Neural progenitor cell (in vitro differentiated cells): ENCODE measurements around the gene FRMD5. TPM values are rescaled to one million over a fixed set of nuclear protein-coding genes. Genes with fewer than 3 reads are reported as not detected.

Experiments
- DNase-seq: peaks from one replicate; pipeline ENCODE4 v3.0.0-alpha.2; 2016; ENCODE audit warnings: low spot score
- H2AFZ ChIP-seq: fragments of 200-600 bp; sonication (generic); replicated peaks from 2 replicates; pipeline ENCODE4 v1.6.1; 2016; ENCODE audit warnings: antibody characterized with exemption
- H3F3A ChIP-seq: fragments of 200-600 bp; sonication (generic); 2 replicates; pipeline ENCODE4 v1.6.1; 2016; ENCODE audit warnings: antibody characterized with exemption, low read depth
- H3K27ac ChIP-seq: fragments of 200-600 bp; sonication (generic); 2 replicates; pipeline ENCODE4 v1.5.1; 2016; ENCODE audit warnings: mild to moderate bottlenecking
- H3K27me3 ChIP-seq: fragments of 200-600 bp; sonication (generic); 2 replicates; pipeline ENCODE4 v1.6.1; 2016; ENCODE audit warnings: mild to moderate bottlenecking, moderate library complexity
- H3K36me3 ChIP-seq: fragments of 200-600 bp; sonication (generic); 2 replicates; pipeline ENCODE4 v1.5.1; 2016
- H3K4me1 ChIP-seq: fragments of 200-600 bp; sonication (generic); 2 replicates; pipeline ENCODE4 v1.6.1; 2016; ENCODE audit warnings: mixed run types
- H3K4me2 ChIP-seq: fragments of 200-600 bp; sonication (generic); 2 replicates; pipeline ENCODE4 v1.6.1; 2016
- H3K4me3 ChIP-seq: fragments of 200-600 bp; sonication (generic); 2 replicates; pipeline ENCODE4 v1.5.1; 2016
- H3K79me2 ChIP-seq: fragments of 200-600 bp; sonication (generic); 2 replicates; pipeline ENCODE4 v1.6.1; 2016; ENCODE audit warnings: low read depth
- H3K9ac ChIP-seq: fragments of 200-600 bp; sonication (generic); 2 replicates; pipeline ENCODE4 v1.6.1; 2016
- H3K9me3 ChIP-seq: fragments of 200-600 bp; sonication (generic); 2 replicates; pipeline ENCODE4 v1.5.1; 2016; ENCODE audit warnings: low read depth
- H4K20me1 ChIP-seq: fragments of 200-600 bp; sonication (generic); 2 replicates; pipeline ENCODE4 v1.6.1; 2016; ENCODE audit warnings: low read depth
- H3K27ac Mint-ChIP-seq: 3 replicates; pipeline ENCODE4 v1.8.0; 2021; ENCODE audit warnings: mixed read lengths
- H3K27me3 Mint-ChIP-seq: 2 replicates; pipeline ENCODE4 v1.8.0; 2022; ENCODE audit warnings: low read depth, mild to moderate bottlenecking, inconsistent platforms, moderate library complexity, mixed read lengths; ENCODE audit not compliant: insufficient read depth
- H3K36me3 Mint-ChIP-seq: 3 replicates; pipeline ENCODE4 v1.8.0; 2021; ENCODE audit warnings: mixed read lengths
- H3K4me1 Mint-ChIP-seq: 3 replicates; pipeline ENCODE4 v1.8.0; 2021; ENCODE audit warnings: mixed read lengths
- H3K4me3 Mint-ChIP-seq: 3 replicates; pipeline ENCODE4 v1.8.0; 2021; ENCODE audit warnings: mild to moderate bottlenecking, moderate library complexity, mixed read lengths
- H3K9me3 Mint-ChIP-seq: 3 replicates; pipeline ENCODE4 v1.8.0; 2020; ENCODE audit warnings: mixed read lengths
- CTCF ChIP-seq: fragments of 200-600 bp; sonication (generic); IDR thresholded peaks from 2 replicates; pipeline ENCODE4 v1.5.1; 2017; ENCODE audit warnings: antibody characterized with exemption, mild to moderate bottlenecking
- EZH2 ChIP-seq: fragments of 200-600 bp; sonication (generic); IDR thresholded peaks from 2 replicates; pipeline ENCODE4 v1.6.1; 2017; ENCODE audit warnings: antibody characterized with exemption, mild to moderate bottlenecking, moderate library complexity
- EZH2phosphoT487 ChIP-seq: fragments of 200-600 bp; sonication (generic); IDR thresholded peaks from 2 replicates; pipeline ENCODE4 v1.6.1; 2017; ENCODE audit warnings: antibody characterized with exemption
- total RNA-seq: library from RNA; depleted of rRNA; stranded (reverse); fragments of >200 nt; gene quantifications from 2 replicates; pipeline ENCODE4 v1.2.3, GENCODE V29; 2015; ENCODE audit warnings: low replicate concordance

Gene FRMD5
- total RNA-seq, 1 donor from 2014 or later = 10.1 TPM

- Mint-ChIP-seq H3K27ac (no peak overlapping the region), H3K27me3 (peaks cover 2% of the 10 kb centered on the region), H3K9me3 (no peaks in the 10 kb centered on the region), H3K4me3 (no peak overlapping the region), H3K4me1 (peaks cover 4% of the 10 kb centered on the region), H3K36me3 (no peaks in the 10 kb centered on the region)
- no peaks in the 10 kb centered on the region for H4K20me1 ChIP-seq
- no peak overlapping the region for H3K27ac ChIP-seq
- H3K4me1 ChIP-seq = no peaks in the 10 kb centered on the region
- H3K27me3 ChIP-seq = no peaks in the 10 kb centered on the region
- no peaks in the 10 kb centered on the region for H3K79me2 ChIP-seq
- H3K4me3 ChIP-seq = no peak overlapping the region
- H2AFZ ChIP-seq = no peak overlapping the region
- peaks cover 4% of the 10 kb centered on the region for H3K9me3 ChIP-seq
- TF ChIP-seq CTCF (no peak), EZH2 (no peak), EZH2phosphoT487 (no peak)
- DNase-seq = no peak
- no peaks in the 10 kb centered on the region for H3K36me3 ChIP-seq
- H3F3A ChIP-seq = no peaks in the 10 kb centered on the region
- H3K9ac ChIP-seq = no peak overlapping the region
- H3K4me2 ChIP-seq = no peak overlapping the region
Measured at GRCh38 chr15:44153352-44153751, 41.7 kb downstream of the FRMD5 start.

- no peak overlapping the region for H3K9ac ChIP-seq
- H3K4me2 ChIP-seq = no peak overlapping the region
- H3K36me3 Mint-ChIP-seq = no peaks in the 10 kb centered on the region
- no peaks in the 10 kb centered on the region for H3K4me1 Mint-ChIP-seq
- DNase-seq = no peak
- H3K27me3 ChIP-seq = no peaks in the 10 kb centered on the region
- no peaks in the 10 kb centered on the region for H3F3A ChIP-seq
- H3K27me3 Mint-ChIP-seq = peaks cover 4% of the 10 kb centered on the region
- TF ChIP-seq EZH2phosphoT487 (no peak), CTCF (no peak), EZH2 (no peak)
- no peaks in the 10 kb centered on the region for H3K4me1 ChIP-seq
- H4K20me1 ChIP-seq = no peaks in the 10 kb centered on the region
- H3K4me3 Mint-ChIP-seq = no peak overlapping the region
- peaks cover 4% of the 10 kb centered on the region for H3K9me3 ChIP-seq
- H3K27ac Mint-ChIP-seq = no peak overlapping the region
- no peaks in the 10 kb centered on the region for H3K79me2 ChIP-seq
- no peak overlapping the region for H3K27ac ChIP-seq
- H2AFZ ChIP-seq = no peak overlapping the region
- no peaks in the 10 kb centered on the region for H3K9me3 Mint-ChIP-seq
- H3K36me3 ChIP-seq = no peaks in the 10 kb centered on the region
- no peak overlapping the region for H3K4me3 ChIP-seq
Measured at GRCh38 chr15:44149224-44149623, 45.8 kb downstream of the FRMD5 start.

- Mint-ChIP-seq H3K9me3 (no peaks in the 10 kb centered on the region), H3K27ac (no peak overlapping the region), H3K36me3 (no peaks in the 10 kb centered on the region), H3K4me3 (no peak overlapping the region), H3K4me1 (no peaks in the 10 kb centered on the region), H3K27me3 (peaks cover 4% of the 10 kb centered on the region)
- Histone ChIP-seq H3F3A (no peaks in the 10 kb centered on the region), H3K4me3 (no peak overlapping the region), H2AFZ (no peak overlapping the region), H3K36me3 (no peaks in the 10 kb centered on the region), H3K27ac (no peak overlapping the region), H3K9me3 (peaks cover 4% of the 10 kb centered on the region), H3K27me3 (no peaks in the 10 kb centered on the region), H3K4me2 (no peak overlapping the region), H4K20me1 (no peaks in the 10 kb centered on the region), H3K79me2 (no peaks in the 10 kb centered on the region), H3K4me1 (no peaks in the 10 kb centered on the region), H3K9ac (no peak overlapping the region)
- no peak for DNase-seq
- TF ChIP-seq EZH2 (no peak), EZH2phosphoT487 (no peak), CTCF (no peak)
Measured at GRCh38 chr15:44148580-44148979, 46.5 kb downstream of the FRMD5 start.

GRCh38 chr15:44147636-44148035 lies 47.4 kb downstream of the FRMD5 start:
- TF ChIP-seq EZH2 (no peak), EZH2phosphoT487 (no peak), CTCF (no peak)
- Mint-ChIP-seq H3K4me1 (no peaks in the 10 kb centered on the region), H3K36me3 (no peaks in the 10 kb centered on the region), H3K9me3 (no peaks in the 10 kb centered on the region), H3K27ac (no peak overlapping the region), H3K27me3 (peaks cover 4% of the 10 kb centered on the region), H3K4me3 (no peak overlapping the region)
- no peak overlapping the region for H2AFZ ChIP-seq
- no peaks in the 10 kb centered on the region for H3K27me3 ChIP-seq
- H3F3A ChIP-seq = no peaks in the 10 kb centered on the region
- H3K4me2 ChIP-seq = no peak overlapping the region
- DNase-seq = no peak
- H3K27ac ChIP-seq = no peak overlapping the region
- H4K20me1 ChIP-seq = no peaks in the 10 kb centered on the region
- no peaks in the 10 kb centered on the region for H3K79me2 ChIP-seq
- no peak overlapping the region for H3K9ac ChIP-seq
- H3K36me3 ChIP-seq = no peaks in the 10 kb centered on the region
- peaks cover 4% of the 10 kb centered on the region for H3K9me3 ChIP-seq
- no peaks in the 10 kb centered on the region for H3K4me1 ChIP-seq
- H3K4me3 ChIP-seq = no peak overlapping the region
